Endothelial cell of umbilical vein (primary cell): ENCODE data around the gene SDC4. TPM values are rescaled to one million over a fixed set of nuclear protein-coding genes. Genes with fewer than 3 reads are reported as not detected.

ENCODE experiments used
- BruUV-seq: library from RNA; stranded (reverse); fragments of 400-500 nt; replicated peaks from 2 replicates; lab custom pipeline; 2021; lab: Mats Ljungman, UMichigan
- CTCF ChIA-PET: fragments of 300-600, 350-600 bp; sonication (Branson Sonifier 250); formaldehyde crosslinking; loops from one replicate; lab custom pipeline; 2021; ENCODE audit warnings: antibody characterized with exemption, inconsistent platforms; lab: Charles Lee
- POLR2A ChIA-PET: fragments of 300-600, 350-600 bp; sonication (Branson Sonifier 250); formaldehyde crosslinking; loops from one replicate; lab custom pipeline; 2021; ENCODE audit warnings: antibody characterized with exemption, inconsistent platforms; lab: Charles Lee
- DNase-seq: peaks from one replicate; pipeline ENCODE4 v3.0.0-alpha.2; 2011; ENCODE audit warnings: low read depth, low spot score
- FAIRE-seq: peaks from 2 replicates; lab custom pipeline; 2011; peaks lifted over from hg19 to GRCh38; lab: Jason Lieb, UNC
- H2AFZ ChIP-seq: 2 replicates; pipeline ENCODE4 v1.6.0; 2012; ENCODE audit warnings: low read depth, low read length, control low read depth, inconsistent platforms
- H3K27ac ChIP-seq: 2 replicates; pipeline ENCODE4 v1.5.1; 2011; ENCODE audit warnings: low read depth, mild to moderate bottlenecking, control low read depth, low read length, moderate library complexity; ENCODE audit not compliant: insufficient read depth
- H3K27me3 ChIP-seq, 2 experiments: 2 replicates each; pipeline versions ENCODE4 v1.6.0 to v1.6.1; 2011; ENCODE audit warnings: low read length in 2 of 2, mixed read lengths in 1 of 2; ENCODE audit not compliant: control insufficient read depth in 2 of 2, insufficient read depth in 2 of 2
- H3K36me3 ChIP-seq, 2 experiments: 2 replicates in 1 of 2; 3 replicates in 1 of 2; pipeline ENCODE4 v1.5.1; 2011; ENCODE audit warnings: low read length in 2 of 2, mild to moderate bottlenecking in 1 of 2, moderate library complexity in 1 of 2; ENCODE audit not compliant: control insufficient read depth in 2 of 2, insufficient read depth in 2 of 2; ENCODE audit errors: extremely low read depth in 1 of 2
- H3K4me1 ChIP-seq: 3 replicates; pipeline ENCODE4 v1.5.1; 2011; ENCODE audit warnings: mild to moderate bottlenecking, low read length; ENCODE audit not compliant: control insufficient read depth, insufficient read depth; ENCODE audit errors: extremely low read depth
- H3K4me2 ChIP-seq: 2 replicates; pipeline ENCODE4 v1.6.1; 2011; ENCODE audit warnings: low read length, control low read depth, mixed read lengths; ENCODE audit not compliant: insufficient read depth
- H3K4me3 ChIP-seq, 3 experiments: fragments of 200-600 bp in 1 of 3; sonication (generic), shearing (Covaris generic) in 1 of 3; replicated peaks in 1 of 3; 2 replicates each; pipeline ENCODE4 v1.5.1; 2011 to 2016; ENCODE audit warnings: control low read depth in 3 of 3, low read length in 3 of 3, mild to moderate bottlenecking in 2 of 3, inconsistent platforms in 1 of 3, low read depth in 1 of 3, moderate library complexity in 1 of 3; ENCODE audit not compliant: insufficient read depth in 1 of 3
- H3K79me2 ChIP-seq: 2 replicates; pipeline ENCODE4 v1.6.0; 2012; ENCODE audit warnings: low read length, inconsistent platforms; ENCODE audit not compliant: control insufficient read depth, insufficient read depth
- H3K9ac ChIP-seq: replicated peaks from 2 replicates; pipeline ENCODE3; 2011; ENCODE audit warnings: low read length, control low read depth; ENCODE audit not compliant: insufficient read depth; ENCODE audit errors: extremely low read depth
- H3K9me1 ChIP-seq: replicated peaks from 3 replicates; pipeline ENCODE4 v1.6.0; 2011; ENCODE audit warnings: mild to moderate bottlenecking, low read length; ENCODE audit not compliant: control insufficient read depth, insufficient read depth; ENCODE audit errors: extremely low read depth
- H3K9me3 ChIP-seq: replicated peaks from 2 replicates; pipeline ENCODE4 v1.5.1; 2012; ENCODE audit warnings: low read length, inconsistent platforms; ENCODE audit not compliant: control insufficient read depth, insufficient read depth
- H4K20me1 ChIP-seq: replicated peaks from 2 replicates; pipeline ENCODE3; 2011; ENCODE audit warnings: mild to moderate bottlenecking, low read length; ENCODE audit not compliant: control insufficient read depth, insufficient read depth; ENCODE audit errors: extremely low read depth
- EZH2 ChIP-seq: IDR thresholded peaks from 2 replicates; pipeline ENCODE4 v1.6.1; 2012; ENCODE audit warnings: borderline replicate concordance, low read depth, mild to moderate bottlenecking, moderate library complexity, low read length, inconsistent platforms; ENCODE audit not compliant: severe bottlenecking
- FOS ChIP-seq: IDR thresholded peaks from 2 replicates; pipeline ENCODE4 v1.6.1; 2011; ENCODE audit warnings: mild to moderate bottlenecking, low read length, moderate library complexity, borderline replicate concordance; ENCODE audit not compliant: insufficient read depth
- GATA2 ChIP-seq: IDR thresholded peaks from 2 replicates; pipeline ENCODE4 v1.7.0; 2011; ENCODE audit warnings: low read depth, mild to moderate bottlenecking, moderate library complexity, mixed read lengths, low read length; ENCODE audit not compliant: insufficient read length, insufficient read depth
- JUN ChIP-seq: IDR thresholded peaks from 2 replicates; pipeline ENCODE4 v1.6.1; 2011; ENCODE audit warnings: borderline replicate concordance, low read depth; ENCODE audit not compliant: insufficient read length, insufficient read depth
- MYC ChIP-seq: IDR thresholded peaks from one replicate; pipeline ENCODE4 v1.6.1; 2011; ENCODE audit warnings: mild to moderate bottlenecking, low read depth, low read length
- POLR2A ChIP-seq: IDR thresholded peaks from 2 replicates; pipeline ENCODE4 v1.6.1; 2012; ENCODE audit warnings: low read depth, mild to moderate bottlenecking, control low read depth, low read length
- POLR2AphosphoS5 ChIP-seq: IDR thresholded peaks from 2 replicates; pipeline ENCODE4 v1.6.1; 2012; ENCODE audit warnings: low read depth, mild to moderate bottlenecking, control low read depth, low read length, moderate library complexity; ENCODE audit not compliant: insufficient read depth
- dilution Hi-C: fragments of 300-500 bp; cut with MboI; formaldehyde crosslinking; loops from one replicate; pipeline ENCODE4 v1.15.0; 2019; ENCODE audit warnings: low sequenced_read_pairs; ENCODE audit not compliant: extremely low pct_ligation_motif_present
- intact Hi-C: fragments of 100-400 bp; cut with micrococcal nuclease; formaldehyde crosslinking; loops from one replicate; pipeline ENCODE4 v1.10.0; 2022
- polyA plus RNA-seq, 4 experiments: library from polyadenylated mRNA; depleted of rRNA in 3 of 4; stranded (reverse) in 3 of 4; unstranded in 1 of 4; fragments of >200 nt; gene quantifications; 2 replicates each; pipeline versions ENCODE4 v1.2.1 to v1.2.3, GENCODE V29; 2011 to 2012; ENCODE audit warnings: missing spikeins in 1 of 4
- total RNA-seq: library from RNA; stranded (reverse); gene quantifications from 2 replicates; pipeline ENCODE4 v1.2.3, GENCODE V29; 2021
- TF ChIP-seq, protein P1 (sequence below): IDR thresholded peaks from 2 replicates; pipeline ENCODE4 v1.6.1; 2011; ENCODE audit not compliant: insufficient read depth, insufficient read length
- TF ChIP-seq, protein P2 (sequence below), 2 donors: IDR thresholded peaks; 1 replicate in 1 of 2; 2 replicates in 1 of 2; pipeline ENCODE4 v1.5.1; 2011; ENCODE audit warnings: low read length in 2 of 2, mild to moderate bottlenecking in 2 of 2, moderate library complexity in 2 of 2, control low read depth in 1 of 2, inconsistent platforms in 1 of 2, low read depth in 1 of 2; ENCODE audit not compliant: insufficient read depth in 1 of 2; ENCODE audit errors: extremely low read depth in 1 of 2

SDC4 gene
- total and polyA plus RNA-seq, 2 donors (not counting 3 experiments of a cell fraction or from before 2014, with no cell fraction given): 26.3 to 32.0 TPM

DNA sequence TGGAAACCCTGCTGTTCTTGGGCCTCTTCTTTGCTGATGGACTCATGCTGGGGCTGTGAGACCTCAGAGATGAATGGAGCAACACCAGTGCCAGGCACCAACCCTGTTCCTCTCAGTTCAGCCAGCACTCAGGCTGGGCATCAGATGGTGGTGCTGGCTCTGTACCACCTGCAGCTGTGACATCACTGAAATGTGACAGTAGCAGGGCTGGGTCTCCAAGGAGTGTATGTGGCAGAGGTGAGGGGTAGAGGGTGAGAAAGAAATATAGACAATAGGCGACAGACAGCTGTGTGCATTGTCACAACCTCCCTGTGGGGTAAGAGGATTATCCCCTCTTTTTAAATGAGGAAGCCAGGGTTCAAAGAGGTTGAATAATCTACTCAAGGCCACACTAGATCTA lies 30.0 kb upstream of the SDC4 start, which contains the start of gene TP53TG5:
TP53TG5 (minus strand) TSS at position 135 of the 400 bp plus-strand sequence; CDS start at position 46, 89 bp downstream.
- intact Hi-C loops: no loop called here

DNA sequence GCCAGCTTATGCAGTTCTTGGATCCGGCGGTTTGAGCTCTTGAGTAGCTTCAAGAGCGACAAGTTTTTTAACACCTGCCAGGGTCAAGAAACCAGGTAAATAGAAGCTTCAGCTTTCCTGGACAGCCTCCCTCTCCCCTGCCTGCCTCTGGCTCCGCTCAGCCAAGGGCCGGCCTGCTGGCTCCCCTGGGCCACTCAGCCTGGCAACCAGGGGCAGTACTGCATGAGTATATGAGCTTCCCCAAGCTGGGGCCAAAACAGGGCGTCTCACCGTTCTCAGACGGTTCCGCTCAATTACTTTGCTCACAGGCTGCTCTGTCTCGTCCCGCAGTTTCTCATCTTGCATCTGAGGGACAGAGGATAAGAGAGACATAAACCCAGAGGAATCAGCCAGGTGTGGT lies 29.0 kb upstream of the SDC4 start:
- Histone ChIP-seq H4K20me1 (no peaks in the 10 kb centered on the region), H2AFZ (no peak overlapping the region), H3K9me1 (no peaks in the 10 kb centered on the region), H3K4me2 (no peak overlapping the region), H3K36me3 (no peaks in the 10 kb centered on the region), H3K4me1 (peaks cover 7% of the 10 kb centered on the region), H3K27ac (no peak overlapping the region), H3K9ac (no peak overlapping the region), H3K27me3 (no peaks in the 10 kb centered on the region), H3K79me2 (no peaks in the 10 kb centered on the region), H3K4me3 (no peak overlapping the region), H3K9me3 (no peaks in the 10 kb centered on the region)
- FAIRE-seq (no peak), DNase-seq (no peak)
- CTCF ChIA-PET: interaction anchor here (1.3 to 9.8 kb wide), 4 partner anchors 14 to 394 kb away, joined by 3 to 416 read pairs (median 35); partner anchors contain the start of gene SYS1
- intact Hi-C loops: no loop called here
- TF ChIP-seq POLR2A: no peak
- TF ChIP-seq, protein P1, sequence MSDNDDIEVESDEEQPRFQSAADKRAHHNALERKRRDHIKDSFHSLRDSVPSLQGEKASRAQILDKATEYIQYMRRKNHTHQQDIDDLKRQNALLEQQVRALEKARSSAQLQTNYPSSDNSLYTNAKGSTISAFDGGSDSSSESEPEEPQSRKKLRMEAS: no peak
- TF ChIP-seq GATA2: no peak
- no peak for TF ChIP-seq FOS
- TF ChIP-seq EZH2: no peak
- no peak for TF ChIP-seq JUN
- TF ChIP-seq POLR2AphosphoS5: no peak
- no peak for TF ChIP-seq MYC
- TF ChIP-seq, protein P2, sequence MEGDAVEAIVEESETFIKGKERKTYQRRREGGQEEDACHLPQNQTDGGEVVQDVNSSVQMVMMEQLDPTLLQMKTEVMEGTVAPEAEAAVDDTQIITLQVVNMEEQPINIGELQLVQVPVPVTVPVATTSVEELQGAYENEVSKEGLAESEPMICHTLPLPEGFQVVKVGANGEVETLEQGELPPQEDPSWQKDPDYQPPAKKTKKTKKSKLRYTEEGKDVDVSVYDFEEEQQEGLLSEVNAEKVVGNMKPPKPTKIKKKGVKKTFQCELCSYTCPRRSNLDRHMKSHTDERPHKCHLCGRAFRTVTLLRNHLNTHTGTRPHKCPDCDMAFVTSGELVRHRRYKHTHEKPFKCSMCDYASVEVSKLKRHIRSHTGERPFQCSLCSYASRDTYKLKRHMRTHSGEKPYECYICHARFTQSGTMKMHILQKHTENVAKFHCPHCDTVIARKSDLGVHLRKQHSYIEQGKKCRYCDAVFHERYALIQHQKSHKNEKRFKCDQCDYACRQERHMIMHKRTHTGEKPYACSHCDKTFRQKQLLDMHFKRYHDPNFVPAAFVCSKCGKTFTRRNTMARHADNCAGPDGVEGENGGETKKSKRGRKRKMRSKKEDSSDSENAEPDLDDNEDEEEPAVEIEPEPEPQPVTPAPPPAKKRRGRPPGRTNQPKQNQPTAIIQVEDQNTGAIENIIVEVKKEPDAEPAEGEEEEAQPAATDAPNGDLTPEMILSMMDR (IDR thresholded peaks at IDR 0.05; ENCODE audit: extremely low read depth in 1 of 2, insufficient read depth in 1 of 2, low read depth in 1 of 2, low read length in 2 of 2): no peak
- dilution Hi-C loops: no loop called here
- no TSS peak for BruUV-seq
- POLR2A ChIA-PET: no interaction called here

More for the DNA sequence above, 30.0 kb upstream of the SDC4 start, which contains the start of gene TP53TG5:
- FAIRE-seq (no peak), DNase-seq (no peak)
- Histone ChIP-seq H3K9me3 (no peaks in the 10 kb centered on the region), H3K9ac (no peak within 1 kb of the TSS), H3K27ac (no peak within 1 kb of the TSS), H3K27me3 (no peaks in the 10 kb centered on the region), H2AFZ (no peak within 1 kb of the TSS), H4K20me1 (no peaks in the 10 kb centered on the region), H3K4me1 (peaks cover 4% of the 10 kb centered on the region), H3K9me1 (no peaks in the 10 kb centered on the region), H3K36me3 (no peaks in the 10 kb centered on the region), H3K4me3 (no peak within 1 kb of the TSS), H3K4me2 (no peak within 1 kb of the TSS), H3K79me2 (no peaks in the 10 kb centered on the region)
- dilution Hi-C loops: no loop called here
- CTCF ChIA-PET: interaction anchor here (1.7 kb wide), 1 partner anchor 59 kb away, joined by 5 read pairs; no protein-coding TSS in a partner anchor
- POLR2A ChIA-PET: no interaction called here
- no TSS peak for BruUV-seq
- no peak for TF ChIP-seq MYC
- TF ChIP-seq POLR2A: no peak
- no peak for TF ChIP-seq POLR2AphosphoS5
- TF ChIP-seq JUN: no peak
- no peak for TF ChIP-seq FOS
